Smooth muscle cell (in vitro differentiated cells): ENCODE measurements around the gene CDHR3. TPM values are rescaled to one million over a fixed set of nuclear protein-coding genes. Genes with fewer than 3 reads are reported as not detected.

Source experiments
- DNase-seq: peaks from one replicate; lab custom pipeline; 2025; ENCODE audit not compliant: unreplicated experiment; lab: John Stamatoyannopoulos, UW
- H2AFZ ChIP-seq: fragments of 200-600 bp; sonication (generic); 2 replicates; pipeline ENCODE4 v1.6.0; 2016; ENCODE audit warnings: antibody characterized with exemption, low read depth, mild to moderate bottlenecking
- H3F3A ChIP-seq: fragments of 200-600 bp; sonication (generic); 2 replicates; pipeline ENCODE4 v1.6.0; 2017; ENCODE audit warnings: antibody characterized with exemption, low read depth
- H3K27ac ChIP-seq: fragments of 200-600 bp; sonication (generic); 2 replicates; pipeline ENCODE4 v1.5.1; 2016; ENCODE audit warnings: low read depth, mild to moderate bottlenecking
- H3K27me3 ChIP-seq: fragments of 200-600 bp; sonication (generic); 2 replicates; pipeline ENCODE4 v1.6.1; 2016; ENCODE audit warnings: low read depth, mild to moderate bottlenecking
- H3K36me3 ChIP-seq: fragments of 200-600 bp; sonication (generic); 2 replicates; pipeline ENCODE4 v1.5.1; 2016; ENCODE audit warnings: low read depth
- H3K4me1 ChIP-seq: fragments of 200-600 bp; sonication (generic); 2 replicates; pipeline ENCODE4 v1.5.1; 2016; ENCODE audit warnings: low read depth
- H3K4me2 ChIP-seq: fragments of 200-600 bp; sonication (generic); 2 replicates; pipeline ENCODE4 v1.6.0; 2016; ENCODE audit warnings: mild to moderate bottlenecking
- H3K4me3 ChIP-seq: fragments of 200-600 bp; sonication (generic); 2 replicates; pipeline ENCODE4 v1.5.1; 2016; ENCODE audit warnings: mild to moderate bottlenecking
- H3K79me2 ChIP-seq: fragments of 200-600 bp; sonication (generic); 2 replicates; pipeline ENCODE4 v1.6.0; 2016; ENCODE audit warnings: low read depth, mild to moderate bottlenecking
- H3K9ac ChIP-seq: fragments of 200-600 bp; sonication (generic); 2 replicates; pipeline ENCODE4 v1.6.0; 2016; ENCODE audit warnings: low read depth
- H3K9me3 ChIP-seq: fragments of 200-600 bp; sonication (generic); replicated peaks from 2 replicates; pipeline ENCODE4 v1.5.1; 2016; ENCODE audit warnings: low read depth
- H4K20me1 ChIP-seq: fragments of 200-600 bp; sonication (generic); 2 replicates; pipeline ENCODE4 v1.6.0; 2016; ENCODE audit warnings: low read depth
- WGBS: methylation state at CpG from one replicate; pipeline ENCODE4 v1.1.7; 2016; ENCODE audit warnings: low lambda C conversion rate; 5-methylcytosine and 5-hydroxymethylcytosine counted together
- polyA plus RNA-seq: library from polyadenylated mRNA; unstranded; fragments of >200 nt; fragmentation: Nextera tagmentation; extraction: Ambion mirVana; gene quantifications from 2 replicates; pipeline ENCODE4 v1.2.1, GENCODE V29; 2016
- total RNA-seq: library from RNA; depleted of rRNA; stranded (reverse); fragments of >200 nt; gene quantifications from 2 replicates; pipeline ENCODE4 v1.2.3, GENCODE V29; 2014
- TF ChIP-seq, protein P1 (sequence below): fragments of 200-600 bp; sonication (generic); IDR thresholded peaks from 2 replicates; pipeline ENCODE4 v1.5.1; 2017; ENCODE audit warnings: borderline replicate concordance, mild to moderate bottlenecking, antibody characterized with exemption; ENCODE audit not compliant: insufficient read depth, poor library complexity, severe bottlenecking

The CDHR3 gene
- total RNA-seq (0.27 and 0.31 TPM in 2 replicates), polyA plus RNA-seq (0.24 and 1.7 TPM in 2 replicates)

- H3K4me2 ChIP-seq = no peak within 1 kb of the TSS
- H3K9ac ChIP-seq = no peak within 1 kb of the TSS
- no peak within 1 kb of the TSS for H3K27ac ChIP-seq
- no peaks in the 10 kb centered on the region for H3K4me1 ChIP-seq
- H2AFZ ChIP-seq = no peak within 1 kb of the TSS
- no peaks in the 10 kb centered on the region for H4K20me1 ChIP-seq
- H3K79me2 ChIP-seq = no peaks in the 10 kb centered on the region
- no peak within 1 kb of the TSS for H3K4me3 ChIP-seq
- TF ChIP-seq, protein P1, sequence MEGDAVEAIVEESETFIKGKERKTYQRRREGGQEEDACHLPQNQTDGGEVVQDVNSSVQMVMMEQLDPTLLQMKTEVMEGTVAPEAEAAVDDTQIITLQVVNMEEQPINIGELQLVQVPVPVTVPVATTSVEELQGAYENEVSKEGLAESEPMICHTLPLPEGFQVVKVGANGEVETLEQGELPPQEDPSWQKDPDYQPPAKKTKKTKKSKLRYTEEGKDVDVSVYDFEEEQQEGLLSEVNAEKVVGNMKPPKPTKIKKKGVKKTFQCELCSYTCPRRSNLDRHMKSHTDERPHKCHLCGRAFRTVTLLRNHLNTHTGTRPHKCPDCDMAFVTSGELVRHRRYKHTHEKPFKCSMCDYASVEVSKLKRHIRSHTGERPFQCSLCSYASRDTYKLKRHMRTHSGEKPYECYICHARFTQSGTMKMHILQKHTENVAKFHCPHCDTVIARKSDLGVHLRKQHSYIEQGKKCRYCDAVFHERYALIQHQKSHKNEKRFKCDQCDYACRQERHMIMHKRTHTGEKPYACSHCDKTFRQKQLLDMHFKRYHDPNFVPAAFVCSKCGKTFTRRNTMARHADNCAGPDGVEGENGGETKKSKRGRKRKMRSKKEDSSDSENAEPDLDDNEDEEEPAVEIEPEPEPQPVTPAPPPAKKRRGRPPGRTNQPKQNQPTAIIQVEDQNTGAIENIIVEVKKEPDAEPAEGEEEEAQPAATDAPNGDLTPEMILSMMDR = no peak
- no peaks in the 10 kb centered on the region for H3F3A ChIP-seq
- no peaks in the 10 kb centered on the region for H3K36me3 ChIP-seq
- no peaks in the 10 kb centered on the region for H3K27me3 ChIP-seq
- no peak for DNase-seq
- 70% methylated on average over 4 of the region's 4 CpGs for WGBS
- no peaks in the 10 kb centered on the region for H3K9me3 ChIP-seq
Observed at GRCh38 chr7:105963038-105963667, at the start of gene CDHR3. Gene CDHR3, plus strand, starts transcription at chr7:105963264. Its CDS starts 55 bp downstream, at chr7:105963319.

GRCh38 chr7:105913947-105914346, 49.1 kb upstream of the CDHR3 start:
- 77% methylated on average over 3 of the region's 3 CpGs for WGBS
- peaks cover 4% of the 10 kb centered on the region for H3K9me3 ChIP-seq
- H2AFZ ChIP-seq = no peak overlapping the region
- H3K27ac ChIP-seq = no peak overlapping the region
- no peaks in the 10 kb centered on the region for H3K79me2 ChIP-seq
- no peak for DNase-seq
- H3F3A ChIP-seq = no peaks in the 10 kb centered on the region
- H3K36me3 ChIP-seq = peaks cover 3% of the 10 kb centered on the region
- no peak overlapping the region for H3K9ac ChIP-seq
- H3K4me2 ChIP-seq = no peak overlapping the region
- H3K27me3 ChIP-seq = no peaks in the 10 kb centered on the region
- TF ChIP-seq, protein P1 = no peak
- no peaks in the 10 kb centered on the region for H4K20me1 ChIP-seq
- no peaks in the 10 kb centered on the region for H3K4me1 ChIP-seq
- H3K4me3 ChIP-seq = no peak overlapping the region

- H3F3A ChIP-seq = no peaks in the 10 kb centered on the region
- H3K27me3 ChIP-seq = no peaks in the 10 kb centered on the region
- H3K4me3 ChIP-seq = no peak overlapping the region
- H4K20me1 ChIP-seq = no peaks in the 10 kb centered on the region
- 95% methylated on average over 1 of the region's 1 CpG for WGBS
- H3K9ac ChIP-seq = no peak overlapping the region
- no peak overlapping the region for H2AFZ ChIP-seq
- no peaks in the 10 kb centered on the region for H3K9me3 ChIP-seq
- no peak overlapping the region for H3K27ac ChIP-seq
- no peak overlapping the region for H3K4me2 ChIP-seq
- H3K4me1 ChIP-seq = no peaks in the 10 kb centered on the region
- H3K79me2 ChIP-seq = no peaks in the 10 kb centered on the region
- no peak for DNase-seq
- H3K36me3 ChIP-seq = no peaks in the 10 kb centered on the region
- TF ChIP-seq, protein P1 = no peak
Observed at GRCh38 chr7:105916603-105917002, 46.5 kb upstream of the CDHR3 start.

- TF ChIP-seq, protein P1 = no peak
- Histone ChIP-seq H3K36me3 (no peaks in the 10 kb centered on the region), H3K79me2 (no peaks in the 10 kb centered on the region), H4K20me1 (no peaks in the 10 kb centered on the region), H3K9ac (no peak overlapping the region), H3K4me1 (no peaks in the 10 kb centered on the region), H3K4me2 (no peak overlapping the region), H2AFZ (no peak overlapping the region), H3K9me3 (peaks cover 3% of the 10 kb centered on the region), H3K27me3 (no peaks in the 10 kb centered on the region), H3K27ac (no peak overlapping the region), H3F3A (no peaks in the 10 kb centered on the region), H3K4me3 (no peak overlapping the region)
- DNase-seq = no peak
- WGBS = 89% methylated on average over 2 of the region's 2 CpGs
Observed at GRCh38 chr7:105917659-105918058, 45.4 kb upstream of the CDHR3 start.
